Stimulated activated naive CD8-positive, alpha-beta T cell treated with anti-CD3 and anti-CD28 coated beads, Interleukin-15, Interleukin-2, amounts not matched to agents 100 U/mL and 50 U/mL, for 24 hours (primary cell): ENCODE data around the gene SOX6.

Experiments used
- ATAC-seq: fragments of 150-1000 bp; cut with Tn5 transposase; one replicate; pipeline ENCODE4 v1.10.0; 2021
- DNase-seq: peaks from one replicate; pipeline ENCODE4 v3.0.0; 2021

Gene SOX6

GRCh38 chr11:16317712-16318111, 38.6 kb downstream of the SOX6 start:
- DNase-seq (no peak), ATAC-seq (no peak)

- DNase-seq: no peak
- ATAC-seq: no peak
Measured at GRCh38 chr11:16313846-16314245, 42.5 kb downstream of the SOX6 start.

- DNase-seq (no peak), ATAC-seq (no peak)
Measured at GRCh38 chr11:16312233-16312765, 44.0 kb downstream of the SOX6 start.

- ATAC-seq (no peak), DNase-seq (no peak)
Measured at GRCh38 chr11:16311831-16312230, 44.5 kb downstream of the SOX6 start.

GRCh38 chr11:16310943-16311342, 45.4 kb downstream of the SOX6 start:
- DNase-seq (no peak), ATAC-seq (no peak)

GRCh38 chr11:16309226-16309625, 47.1 kb downstream of the SOX6 start:
- no peak for DNase-seq
- ATAC-seq: no peak

- no peak for ATAC-seq
- DNase-seq: no peak
Measured at GRCh38 chr11:16301462-16301861, 54.9 kb downstream of the SOX6 start.

GRCh38 chr11:16299884-16300782, 56.2 kb downstream of the SOX6 start:
- DNase-seq (no peak), ATAC-seq (no peak)

GRCh38 chr11:16299390-16299789, 57.0 kb downstream of the SOX6 start:
- ATAC-seq (no peak), DNase-seq (no peak)

GRCh38 chr11:16297332-16297731, 59.0 kb downstream of the SOX6 start:
- DNase-seq (no peak), ATAC-seq (no peak)

GRCh38 chr11:16296273-16296672, 60.1 kb downstream of the SOX6 start:
- ATAC-seq: no peak
- no peak for DNase-seq

- DNase-seq (no peak), ATAC-seq (no peak)
Measured at GRCh38 chr11:16295592-16295991, 60.8 kb downstream of the SOX6 start.

- DNase-seq: no peak
Measured at GRCh38 chr11:16293204-16293681, 63.1 kb downstream of the SOX6 start.

GRCh38 chr11:16292167-16292859, 64.0 kb downstream of the SOX6 start:
- no peak for DNase-seq
- ATAC-seq: no peak

More at GRCh38 chr11:16293204-16293681, 63.1 kb downstream of the SOX6 start:
- ATAC-seq: no peak

- ATAC-seq (no peak), DNase-seq (no peak)
Measured at GRCh38 chr11:16291729-16292128, 64.6 kb downstream of the SOX6 start.

GRCh38 chr11:16289541-16289940, 66.8 kb downstream of the SOX6 start:
- no peak for ATAC-seq
- DNase-seq: no peak

- ATAC-seq: no peak
Measured at GRCh38 chr11:16287630-16288280, 68.6 kb downstream of the SOX6 start.

GRCh38 chr11:16286095-16286494, 70.3 kb downstream of the SOX6 start:
- ATAC-seq (no peak), DNase-seq (no peak)

More at GRCh38 chr11:16287630-16288280, 68.6 kb downstream of the SOX6 start:
- no peak for DNase-seq

- DNase-seq (no peak), ATAC-seq (no peak)
Measured at GRCh38 chr11:16280256-16280682, 76.1 kb downstream of the SOX6 start.

GRCh38 chr11:16279524-16279923, 76.8 kb downstream of the SOX6 start:
- DNase-seq: no peak
- no peak for ATAC-seq

- DNase-seq (no peak), ATAC-seq (no peak)
Measured at GRCh38 chr11:16278979-16279378, 77.4 kb downstream of the SOX6 start.

- ATAC-seq: no peak
- no peak for DNase-seq
Measured at GRCh38 chr11:16278273-16278672, 78.1 kb downstream of the SOX6 start.
